ENCODE results near the gene LDAH.

The LDAH gene

GRCh38 chr2:20656561-20656960, 166.3 kb downstream of the LDAH start:
- no peak overlapping the region for H3K27ac ChIP-seq
- DNase-seq = peak in 1 of 2 donors; percentile 48
- no peak for TF ChIP-seq CTCF (IDR thresholded peaks at IDR 0.05)
- H3K4me1 ChIP-seq = peaks cover 0 to 13% (median 8%) of the 10 kb centered on the region in 4 donors
- H3K9me3 ChIP-seq = no peaks in the 10 kb centered on the region
- H3K4me3 ChIP-seq = no peak overlapping the region
- no peaks in the 10 kb centered on the region for H3K36me3 ChIP-seq
- H3K27me3 ChIP-seq = peaks cover 0 to 9% of the 10 kb centered on the region in 2 donors
- intact Hi-C loops (cut with DNase I; ENCODE audit: low total_unique reads) = no loop called here

- H3K4me3 ChIP-seq = no peak overlapping the region
- no peaks in the 10 kb centered on the region for H3K27me3 ChIP-seq
- peaks cover 0 to 23% (median 16%) of the 10 kb centered on the region in 4 donors for H3K4me1 ChIP-seq
- H3K36me3 ChIP-seq = no peaks in the 10 kb centered on the region
- DNase-seq = no peak
- TF ChIP-seq CTCF (IDR thresholded peaks at IDR 0.05) = no peak
- intact Hi-C loops (cut with DNase I; ENCODE audit: low total_unique reads) = no loop called here
- H3K27ac ChIP-seq = no peak overlapping the region
- no peaks in the 10 kb centered on the region for H3K9me3 ChIP-seq
Measured at GRCh38 chr2:20654535-20654813, 168.4 kb downstream of the LDAH start.

GRCh38 chr2:20653695-20654534, 169.0 kb downstream of the LDAH start:
- Histone ChIP-seq H3K4me3 (no peak overlapping the region), H3K9me3 (no peaks in the 10 kb centered on the region), H3K4me1 (peaks cover 0 to 29% (median 22%) of the 10 kb centered on the region in 4 donors), H3K36me3 (no peaks in the 10 kb centered on the region), H3K27ac (no peak overlapping the region), H3K27me3 (no peaks in the 10 kb centered on the region)
- DNase-seq = peak in 1 of 2 donors; percentile 51
- no peak for TF ChIP-seq CTCF (IDR thresholded peaks at IDR 0.05)
- intact Hi-C loops (cut with DNase I; ENCODE audit: low total_unique reads) = no loop called here

- TF ChIP-seq CTCF (IDR thresholded peaks at IDR 0.05) = no peak
- H3K4me1 ChIP-seq = peaks cover 0 to 39% (median 32%) of the 10 kb centered on the region in 4 donors
- no peak for DNase-seq
- no peaks in the 10 kb centered on the region for H3K27me3 ChIP-seq
- intact Hi-C loops (cut with DNase I; ENCODE audit: low total_unique reads) = no loop called here
- H3K27ac ChIP-seq = peak overlapping the region; percentile 98
- H3K4me3 ChIP-seq = no peak overlapping the region
- H3K9me3 ChIP-seq = no peaks in the 10 kb centered on the region
- no peaks in the 10 kb centered on the region for H3K36me3 ChIP-seq
Measured at GRCh38 chr2:20652673-20653575, 170.0 kb downstream of the LDAH start.

GRCh38 chr2:20652141-20652540, 170.8 kb downstream of the LDAH start:
- H3K27me3 ChIP-seq = no peaks in the 10 kb centered on the region
- H3K4me1 ChIP-seq = peaks cover 0 to 46% (median 35%) of the 10 kb centered on the region in 4 donors
- H3K9me3 ChIP-seq = no peaks in the 10 kb centered on the region
- no peak overlapping the region for H3K4me3 ChIP-seq
- DNase-seq = no peak
- intact Hi-C loops (cut with DNase I; ENCODE audit: low total_unique reads) = no loop called here
- peak overlapping the region; percentile 98 for H3K27ac ChIP-seq
- TF ChIP-seq CTCF (IDR thresholded peaks at IDR 0.05) = no peak
- H3K36me3 ChIP-seq = peaks cover 0 to under 1% (median 0%) of the 10 kb centered on the region in 3 donors
